HG03095 (cell line): ENCODE measurements around the gene MKX.

Experiments used
- ATAC-seq: cut with Tn5 transposase; IDR thresholded peaks from one replicate; pipeline ENCODE4 v1.9.1; 2021; ENCODE audit warnings: moderate library complexity; ENCODE audit not compliant: unreplicated experiment

Gene MKX

GRCh38 chr10:27655296-27655695 lies 90.3 kb downstream of the MKX start:
- ATAC-seq: no peak

DNA sequence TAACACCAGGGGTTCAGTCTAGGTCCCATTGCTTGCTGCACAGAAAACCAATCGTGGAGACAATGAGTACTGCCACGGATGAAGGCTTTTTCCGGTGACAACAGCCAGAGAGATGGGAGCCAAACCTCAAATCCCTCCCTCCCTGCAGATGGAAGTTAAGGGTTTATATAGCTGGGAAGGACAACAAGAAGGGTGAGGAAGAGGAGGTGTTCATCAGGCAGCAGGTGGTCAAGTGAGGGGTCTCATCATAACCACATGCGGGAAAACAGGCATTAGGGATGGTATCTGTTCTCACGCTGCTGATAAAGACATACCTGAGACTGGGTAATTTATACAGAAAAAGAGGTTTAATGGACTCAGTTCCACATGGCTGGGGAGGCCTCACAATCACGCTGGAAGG lies 91.3 kb downstream of the MKX start:
- ATAC-seq: no peak

DNA sequence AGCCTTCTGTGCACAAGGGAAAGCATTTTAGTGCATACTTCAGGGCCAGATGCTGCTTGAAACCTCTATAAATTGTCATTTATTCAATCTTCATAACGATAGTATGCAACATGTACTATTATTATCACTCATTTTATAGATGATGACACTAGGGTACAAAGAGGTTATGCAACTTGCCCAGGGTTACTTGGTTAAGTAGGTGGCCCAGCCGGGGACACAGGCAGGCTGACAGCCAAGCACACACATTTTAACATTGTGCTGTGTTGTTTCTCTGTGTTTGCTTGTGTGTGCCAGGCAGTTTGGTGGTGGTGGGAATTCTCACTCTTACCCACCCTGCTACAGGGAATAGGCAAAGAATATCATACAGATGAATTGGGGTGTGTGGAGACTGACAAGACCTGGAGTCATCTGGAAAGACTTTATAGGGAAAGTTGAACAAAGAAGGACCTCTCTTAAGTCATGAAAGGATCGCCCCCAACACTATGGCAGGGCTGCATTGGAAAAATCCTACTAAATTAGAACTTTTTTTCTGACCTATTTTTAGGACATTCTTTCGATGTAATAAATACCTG lies 98.9 kb downstream of the MKX start:
- no peak for ATAC-seq

GRCh38 chr10:27646194-27646593 lies 99.4 kb downstream of the MKX start:
- no peak for ATAC-seq

DNA sequence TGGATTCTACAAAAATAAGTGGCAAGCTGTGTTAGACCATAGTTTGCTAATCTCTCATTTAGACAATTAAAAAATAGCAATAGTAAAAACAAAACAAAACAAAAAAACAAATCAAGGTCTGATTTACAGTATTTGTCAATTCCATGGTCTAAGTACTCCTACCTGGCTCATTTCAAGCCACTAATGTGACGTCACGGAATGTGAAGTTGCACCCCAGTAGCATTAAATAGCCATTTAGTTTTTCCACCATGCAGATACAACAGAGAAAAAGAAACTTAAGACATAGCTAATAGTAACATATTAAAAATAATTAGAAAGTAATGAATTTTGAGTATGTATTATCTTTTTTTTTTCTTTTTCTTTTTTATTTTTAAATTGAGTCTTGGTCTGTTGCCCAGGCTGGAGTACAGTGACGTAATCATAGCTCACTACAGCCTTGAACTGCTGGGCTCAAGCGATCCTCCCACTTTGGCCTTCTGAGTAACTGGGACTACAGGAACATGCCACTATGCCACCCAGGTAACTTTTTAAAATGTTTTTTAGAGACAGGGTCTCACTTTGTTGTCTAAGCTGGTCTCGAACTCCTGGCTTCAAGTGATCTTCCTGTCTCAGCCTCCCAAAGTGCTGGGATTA lies 101.2 kb downstream of the MKX start:
- no peak for ATAC-seq

- ATAC-seq: no peak
Observed at GRCh38 chr10:27643301-27643700, 102.3 kb downstream of the MKX start.

DNA sequence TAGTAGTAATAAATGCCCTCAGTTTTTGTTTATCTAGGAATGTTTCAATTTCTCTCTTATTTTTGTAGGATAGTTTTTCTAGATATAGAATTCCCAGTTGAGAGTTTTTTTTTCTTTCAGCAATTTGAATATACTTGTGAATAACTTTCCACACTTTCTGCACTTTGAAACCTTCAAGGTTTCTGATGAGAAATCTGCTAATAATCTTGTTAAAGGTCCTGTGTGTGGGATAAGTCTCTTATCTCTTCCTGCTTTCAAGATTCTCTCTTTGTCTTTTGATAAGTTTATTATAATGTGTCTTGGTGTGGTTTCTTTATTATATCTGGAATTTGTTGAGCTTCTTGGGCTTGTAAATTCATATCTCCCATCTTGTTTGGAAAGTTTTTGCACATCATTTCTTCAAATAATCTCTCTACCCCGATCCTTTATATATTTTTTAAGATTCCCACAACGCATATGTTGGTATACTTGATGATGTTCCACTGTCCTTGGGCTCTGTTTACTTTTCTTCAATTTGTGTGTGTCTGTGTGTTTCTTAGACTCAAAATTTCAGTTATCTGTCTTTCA lies 103.5 kb downstream of the MKX start:
- ATAC-seq: no peak

DNA sequence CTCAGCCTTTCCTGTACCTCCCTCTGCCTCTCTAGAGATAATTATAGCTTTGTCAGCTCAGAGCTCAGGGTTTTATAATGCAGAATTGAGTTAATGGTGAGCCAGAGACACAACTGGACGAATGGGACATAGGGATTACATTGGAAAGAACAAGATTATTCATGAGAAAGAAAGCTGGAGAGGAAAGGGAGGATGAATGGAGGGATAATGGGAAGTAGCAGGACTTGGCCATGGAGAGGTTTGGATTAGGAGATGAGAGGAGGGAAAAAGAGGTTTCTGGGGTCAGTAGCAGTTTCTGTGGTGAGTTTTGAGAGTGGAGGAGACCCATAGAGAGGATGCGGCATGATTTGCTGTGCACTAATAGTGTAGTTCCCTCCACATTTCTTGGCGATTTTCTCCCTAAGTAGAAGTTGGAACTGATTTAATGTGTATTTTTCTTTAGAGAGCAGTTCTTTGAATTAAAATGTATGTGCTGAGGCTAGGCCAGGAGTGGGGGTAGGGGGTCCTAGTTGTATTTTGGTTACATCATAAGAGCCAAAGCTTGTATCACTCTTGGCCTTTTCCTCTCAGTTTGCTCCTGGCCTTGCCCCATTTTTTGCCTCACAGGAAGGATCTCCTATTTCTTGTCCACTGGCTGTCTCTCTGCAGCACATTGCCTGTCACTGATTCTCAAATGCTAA lies 107.4 kb downstream of the MKX start:
- ATAC-seq: no peak

DNA sequence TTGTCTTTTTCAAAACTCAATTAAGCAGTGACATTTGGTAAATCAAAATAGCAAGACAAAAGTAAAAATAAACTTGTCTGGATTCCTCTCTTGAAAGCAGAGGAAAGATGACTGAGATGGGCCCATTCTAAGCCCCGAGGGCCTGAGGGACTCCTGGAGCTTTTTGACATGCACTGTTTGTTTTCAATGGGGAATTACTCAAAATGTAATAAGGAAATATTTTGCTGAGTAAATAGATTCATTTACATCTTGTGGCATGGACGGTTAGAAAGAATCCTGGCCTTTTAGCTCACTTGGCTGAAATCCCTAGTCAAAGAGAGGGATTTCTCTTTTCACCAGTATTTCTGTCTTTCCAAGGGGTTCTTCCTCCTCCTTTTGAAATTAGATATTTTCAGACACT lies 108.0 kb downstream of the MKX start:
- no peak for ATAC-seq

DNA sequence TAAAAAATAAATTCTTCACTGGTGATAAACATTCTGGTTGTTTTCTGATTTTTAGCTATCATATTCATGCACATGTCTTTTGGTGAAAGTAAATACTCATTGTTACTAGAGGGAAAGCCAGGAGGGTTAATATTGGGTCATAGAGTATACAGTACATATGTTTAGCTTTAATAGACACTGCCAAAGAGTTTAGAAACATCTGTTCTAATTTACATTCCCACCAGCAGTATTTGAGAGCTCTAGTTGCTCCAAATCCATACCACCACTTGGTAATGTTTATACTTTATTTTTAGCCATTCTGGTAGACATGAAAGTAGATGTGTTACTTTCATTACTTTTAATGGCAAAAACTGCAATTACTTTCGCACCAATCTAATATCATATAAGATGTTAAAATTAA lies 108.8 kb downstream of the MKX start:
- no peak for ATAC-seq

- no peak for ATAC-seq
Observed at GRCh38 chr10:27635699-27636270, 109.8 kb downstream of the MKX start.

- no peak for ATAC-seq
Observed at GRCh38 chr10:27635290-27635689, 110.3 kb downstream of the MKX start.

DNA sequence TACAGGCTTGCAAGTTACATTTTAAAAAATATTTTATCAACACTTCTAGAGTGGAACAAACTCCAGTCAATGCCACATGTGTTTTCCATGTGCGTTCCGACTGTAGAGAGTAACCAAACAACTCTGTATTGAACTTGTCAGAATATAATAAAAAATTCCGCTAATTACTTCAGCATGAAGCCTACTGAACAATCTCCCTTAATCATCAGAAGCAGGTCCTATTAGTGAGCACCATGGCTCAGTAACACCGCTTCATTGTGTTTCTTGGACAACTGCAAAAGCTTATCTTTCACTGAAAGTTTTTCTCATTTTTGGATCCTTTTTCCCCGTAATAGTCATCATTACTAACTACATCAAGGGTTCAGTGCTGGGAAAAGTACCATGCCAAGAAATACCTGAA lies 117.0 kb downstream of the MKX start:
- no peak for ATAC-seq

GRCh38 chr10:27626890-27627289 lies 118.7 kb downstream of the MKX start:
- no peak for ATAC-seq

- ATAC-seq: no peak
Observed at GRCh38 chr10:27625452-27626211, 120.0 kb downstream of the MKX start.

DNA sequence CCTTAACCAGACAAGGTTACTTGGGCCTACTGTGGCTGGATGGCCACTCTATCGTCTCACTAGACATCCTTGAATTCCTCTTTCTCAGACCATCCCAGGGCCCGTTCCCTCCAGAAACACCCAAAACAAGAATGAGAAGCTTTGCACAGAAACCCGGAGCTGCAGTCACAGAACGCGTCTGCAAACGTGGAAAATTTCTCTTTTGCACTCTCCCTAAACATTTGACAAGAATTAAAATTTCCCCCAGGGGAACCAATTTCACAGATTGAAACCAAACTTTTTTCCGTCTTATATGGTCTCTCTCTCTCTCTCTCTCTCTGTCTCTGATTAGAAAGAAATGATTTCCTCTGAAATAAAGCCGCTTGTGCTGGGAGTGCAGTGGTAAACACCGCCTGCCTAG lies 120.7 kb downstream of the MKX start:
- no peak for ATAC-seq
